Measurements from ENCODE around the gene AMOTL2. TPM values are rescaled to one million over a fixed set of nuclear protein-coding genes. Genes with fewer than 3 reads are reported as not detected.

Gene AMOTL2
- total RNA-seq, 2 experiments from 2014 or later, result 0.31 TPM; not detected in 1

- intact Hi-C loops (cut with micrococcal nuclease), result loop anchor here (5.0 to 10.0 kb wide), 2 partner anchors 180 to 442 kb away; no protein-coding TSS in a partner anchor
- no peaks in the 10 kb centered on the region for H3K36me3 Mint-ChIP-seq (ENCODE audit: low read depth)
- H3K4me3 Mint-ChIP-seq, result no peak overlapping the region
- H3K27ac Mint-ChIP-seq, result no peak overlapping the region
- H3K4me1 Mint-ChIP-seq (ENCODE audit: low read depth), result peaks cover 14% of the 10 kb centered on the region
- no peak for DNase-seq
- peaks cover 26% of the 10 kb centered on the region for H3K27me3 Mint-ChIP-seq (ENCODE audit: low read depth)
- no peaks in the 10 kb centered on the region for H3K9me3 Mint-ChIP-seq
- CTCF ChIA-PET, result interaction anchor here (0.9 to 1.2 kb wide), 3 partner anchors 68 to 165 kb away, joined by 3 to 5 read pairs (median 3); no protein-coding TSS in a partner anchor
Measured at GRCh38 chr3:134376786-134377426, 2.7 kb upstream of the AMOTL2 start.

DNA sequence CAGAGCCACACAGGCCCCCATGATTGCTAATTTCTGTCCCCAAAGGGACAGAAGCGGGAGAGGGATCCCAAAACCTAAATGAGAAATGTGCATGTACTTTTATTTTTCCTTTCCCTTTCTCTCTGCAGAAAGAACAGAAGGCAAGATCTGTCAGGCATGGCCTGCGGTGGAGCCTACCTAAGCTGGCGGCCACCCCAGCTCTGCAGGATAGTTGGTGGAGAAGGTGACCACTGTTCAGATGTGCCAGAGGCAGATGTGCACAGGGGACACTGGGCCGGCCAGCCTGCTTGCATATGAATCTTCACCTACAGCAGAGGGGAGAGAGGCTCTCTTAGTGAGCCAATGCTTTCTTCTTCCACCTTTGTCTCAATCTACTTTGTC lies 2.1 kb upstream of the AMOTL2 start:
- CTCF ChIA-PET, result interaction anchor here (0.9 kb wide), 1 partner anchor 67 kb away, joined by 4 read pairs; no protein-coding TSS in a partner anchor
- no peaks in the 10 kb centered on the region for H3K9me3 Mint-ChIP-seq
- no peak for DNase-seq
- H3K4me3 Mint-ChIP-seq, result no peak overlapping the region
- H3K4me1 Mint-ChIP-seq (ENCODE audit: low read depth), result peaks cover 14% of the 10 kb centered on the region
- H3K27me3 Mint-ChIP-seq (ENCODE audit: low read depth), result peaks cover 28% of the 10 kb centered on the region
- no peak overlapping the region for H3K27ac Mint-ChIP-seq
- no peaks in the 10 kb centered on the region for H3K36me3 Mint-ChIP-seq (ENCODE audit: low read depth)
- intact Hi-C loops (cut with micrococcal nuclease), result loop anchor here (5.0 to 10.0 kb wide), 2 partner anchors 179 to 442 kb away; no protein-coding TSS in a partner anchor

- no peak for DNase-seq
- H3K36me3 Mint-ChIP-seq (ENCODE audit: low read depth), result no peaks in the 10 kb centered on the region
- H3K9me3 Mint-ChIP-seq, result no peaks in the 10 kb centered on the region
- H3K4me1 Mint-ChIP-seq (ENCODE audit: low read depth), result peaks cover 14% of the 10 kb centered on the region
- no peak overlapping the region for H3K27ac Mint-ChIP-seq
- H3K27me3 Mint-ChIP-seq (ENCODE audit: low read depth), result peaks cover 28% of the 10 kb centered on the region
- intact Hi-C loops (cut with micrococcal nuclease), result loop anchor here (2.0 to 10.0 kb wide), 3 partner anchors 163 to 441 kb away; no protein-coding TSS in a partner anchor
- H3K4me3 Mint-ChIP-seq, result peak overlapping the region; percentile 79
- CTCF ChIA-PET, result interaction anchor here (0.6 to 1.1 kb wide), 3 partner anchors 67 to 107 kb away, joined by 3 to 4 read pairs (median 4); no protein-coding TSS in a partner anchor
Measured at GRCh38 chr3:134375582-134376384, 1.5 kb upstream of the AMOTL2 start.

DNA sequence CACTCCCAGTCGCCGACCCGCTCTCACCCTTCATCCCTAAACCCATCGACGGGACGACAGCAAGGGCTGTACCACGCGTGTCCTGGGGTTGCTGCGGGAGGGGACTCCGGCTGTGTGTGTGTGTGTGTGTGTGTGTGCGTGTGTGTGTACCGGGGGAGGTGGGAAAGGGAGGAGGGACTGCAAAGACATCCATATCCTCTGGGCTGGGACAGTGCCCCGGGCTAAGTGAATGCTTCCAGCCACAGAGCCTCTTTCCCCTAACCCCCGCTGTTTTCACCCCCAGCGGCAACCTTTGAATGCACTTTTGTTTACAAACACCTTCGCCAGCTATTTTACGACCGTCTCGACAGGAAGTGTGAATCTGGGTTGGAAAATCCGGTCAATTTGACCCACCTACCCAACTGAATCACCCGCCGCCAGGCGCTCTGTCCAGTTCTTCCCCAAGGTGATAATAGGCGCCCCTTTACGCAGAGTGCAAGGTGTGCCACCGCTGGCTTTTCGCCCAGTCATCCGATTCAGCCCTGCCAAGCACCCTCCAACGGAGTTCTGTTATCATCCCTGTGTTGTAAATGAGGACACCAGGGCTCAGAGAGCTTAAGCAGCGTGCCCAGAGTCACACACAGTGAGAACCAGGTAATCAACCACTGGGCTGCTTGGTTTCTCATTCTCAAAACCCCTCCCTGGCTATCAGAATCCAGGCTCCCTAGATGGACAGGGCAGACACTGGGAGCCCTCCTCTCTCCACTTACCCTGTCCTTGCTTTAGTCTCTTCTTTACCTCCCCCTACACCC lies 739 bp upstream of the AMOTL2 start:
- intact Hi-C loops (cut with micrococcal nuclease), result loop anchor here (2.0 to 10.0 kb wide), 3 partner anchors 162 to 440 kb away; no protein-coding TSS in a partner anchor
- Mint-ChIP-seq H3K27ac (no peak overlapping the region), H3K36me3 (ENCODE audit: low read depth) (no peaks in the 10 kb centered on the region), H3K27me3 (ENCODE audit: low read depth) (peaks cover 28% of the 10 kb centered on the region), H3K4me3 (peak overlapping the region; percentile 79), H3K9me3 (no peaks in the 10 kb centered on the region), H3K4me1 (ENCODE audit: low read depth) (peaks cover 14% of the 10 kb centered on the region)
- CTCF ChIA-PET, result interaction anchor here (0.6 to 1.1 kb wide), 6 partner anchors 18 to 136 kb away, joined by 3 to 4 read pairs (median 3); no protein-coding TSS in a partner anchor
- no peak for DNase-seq

DNA sequence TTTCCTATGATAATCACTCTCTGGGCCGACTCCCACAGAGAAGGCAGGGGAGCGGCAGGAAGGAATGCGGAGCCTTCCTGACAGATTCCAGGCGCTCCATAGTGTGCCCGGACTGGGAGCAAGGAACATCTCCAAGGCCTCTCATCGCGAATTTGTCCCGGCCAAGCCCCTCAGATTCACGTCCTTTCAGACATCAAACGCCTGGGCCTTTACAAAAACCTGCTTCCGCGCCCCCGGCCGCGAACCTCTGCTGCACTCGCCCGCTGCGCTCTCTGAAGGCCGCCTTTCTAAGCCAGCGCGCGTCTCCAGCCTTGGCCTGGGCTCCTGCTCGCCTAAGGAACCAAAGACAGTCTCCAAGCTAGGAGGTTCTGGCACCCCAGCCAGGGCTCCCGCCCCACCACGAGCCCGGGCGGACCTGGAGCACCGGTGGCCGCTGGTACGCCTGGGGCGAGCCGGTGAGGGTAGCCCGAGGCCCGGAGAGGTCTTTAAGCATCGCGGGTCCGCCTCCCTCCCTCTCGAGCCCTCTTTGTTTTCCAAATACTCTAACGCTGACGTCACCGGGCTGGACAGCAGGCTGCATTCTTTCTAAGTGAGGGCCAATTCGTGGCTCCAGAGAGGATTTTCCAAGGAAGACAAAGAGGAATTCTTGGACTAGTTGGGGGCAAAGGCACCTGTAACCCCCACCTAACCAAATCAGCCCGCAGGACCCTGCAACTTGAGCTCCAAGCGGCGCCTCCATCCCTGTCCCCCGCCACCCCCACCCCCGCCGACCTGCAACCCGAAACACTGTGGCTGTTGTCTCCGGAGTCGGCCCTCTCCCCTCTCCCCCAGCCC lies 759 bp downstream of the AMOTL2 start:
- DNase-seq, result no peak
- Mint-ChIP-seq H3K9me3 (no peaks in the 10 kb centered on the region), H3K27ac (no peak overlapping the region), H3K27me3 (ENCODE audit: low read depth) (peaks cover 28% of the 10 kb centered on the region), H3K4me1 (ENCODE audit: low read depth) (peaks cover 10% of the 10 kb centered on the region), H3K4me3 (peak overlapping the region; percentile 79), H3K36me3 (ENCODE audit: low read depth) (no peaks in the 10 kb centered on the region)
- intact Hi-C loops (cut with micrococcal nuclease), result loop anchor here (2.0 to 10.0 kb wide), 2 partner anchors 161 to 439 kb away; no protein-coding TSS in a partner anchor
- CTCF ChIA-PET, result interaction anchor here (0.6 to 0.9 kb wide), 3 partner anchors 30 to 100 kb away, joined by 3 to 4 read pairs (median 3); no protein-coding TSS in a partner anchor

- DNase-seq, result no peak
- intact Hi-C loops (cut with micrococcal nuclease), result loop anchor here (10.0 kb wide), 1 partner anchor 438 kb away; no protein-coding TSS in a partner anchor
- Mint-ChIP-seq H3K9me3 (no peaks in the 10 kb centered on the region), H3K36me3 (ENCODE audit: low read depth) (no peaks in the 10 kb centered on the region), H3K4me3 (no peak overlapping the region), H3K27me3 (ENCODE audit: low read depth) (peaks cover 28% of the 10 kb centered on the region), H3K4me1 (ENCODE audit: low read depth) (peaks cover 7% of the 10 kb centered on the region), H3K27ac (no peak overlapping the region)
- CTCF ChIA-PET, result no interaction called here
Measured at GRCh38 chr3:134372396-134373270, 1.6 kb downstream of the AMOTL2 start.

DNA sequence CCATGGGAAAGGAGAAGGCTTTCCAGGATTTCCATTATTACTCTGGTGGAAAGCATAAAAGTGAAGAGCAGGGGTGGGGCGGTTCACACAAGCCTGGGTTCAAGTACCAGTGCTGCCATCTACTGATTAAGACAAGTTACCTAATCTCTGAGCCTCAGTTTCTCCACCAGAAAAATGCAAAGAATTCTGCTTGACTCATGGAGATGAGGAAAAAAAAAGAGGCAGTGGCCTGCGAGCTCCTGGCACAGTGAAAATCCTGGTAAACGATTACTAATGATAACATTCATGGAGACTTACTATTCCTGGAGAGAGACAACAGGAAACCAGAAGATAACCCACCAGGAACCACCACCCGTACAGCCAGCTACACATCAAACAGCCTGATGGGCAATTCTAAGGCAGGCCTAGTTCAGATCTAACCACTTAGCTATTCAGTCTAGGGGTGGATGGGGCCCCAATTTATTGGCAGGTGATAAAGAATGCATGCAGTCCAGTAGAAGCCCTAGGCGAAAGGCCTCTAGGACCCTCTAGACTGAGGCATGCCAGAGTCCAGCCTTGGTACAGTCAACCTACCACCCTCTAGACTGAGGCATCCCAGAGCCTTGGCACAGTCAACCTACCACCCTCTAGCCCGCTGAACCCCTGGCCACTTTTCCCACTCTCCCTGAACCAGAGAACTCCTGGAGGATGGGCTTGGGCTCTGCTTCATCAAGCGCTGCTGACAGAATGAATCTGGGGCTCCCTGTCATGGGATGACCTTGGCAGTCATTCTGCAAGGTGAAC lies 2.5 kb downstream of the AMOTL2 start:
- DNase-seq, result no peak
- H3K4me3 Mint-ChIP-seq, result no peak overlapping the region
- H3K27ac Mint-ChIP-seq, result no peak overlapping the region
- H3K27me3 Mint-ChIP-seq (ENCODE audit: low read depth), result peaks cover 28% of the 10 kb centered on the region
- no peaks in the 10 kb centered on the region for H3K36me3 Mint-ChIP-seq (ENCODE audit: low read depth)
- H3K9me3 Mint-ChIP-seq, result no peaks in the 10 kb centered on the region
- CTCF ChIA-PET, result no interaction called here
- intact Hi-C loops (cut with micrococcal nuclease), result loop anchor here (10.0 kb wide), 1 partner anchor 437 kb away; no protein-coding TSS in a partner anchor
- peaks cover 7% of the 10 kb centered on the region for H3K4me1 Mint-ChIP-seq (ENCODE audit: low read depth)

GRCh38 chr3:134370611-134371531 lies 3.4 kb downstream of the AMOTL2 start:
- H3K36me3 Mint-ChIP-seq (ENCODE audit: low read depth), result no peaks in the 10 kb centered on the region
- H3K27me3 Mint-ChIP-seq (ENCODE audit: low read depth), result peaks cover 25% of the 10 kb centered on the region
- H3K4me1 Mint-ChIP-seq (ENCODE audit: low read depth), result peaks cover 7% of the 10 kb centered on the region
- intact Hi-C loops (cut with micrococcal nuclease), result loop anchor here (10.0 kb wide), 1 partner anchor 436 kb away; no protein-coding TSS in a partner anchor
- DNase-seq, result no peak
- H3K9me3 Mint-ChIP-seq, result no peaks in the 10 kb centered on the region
- H3K27ac Mint-ChIP-seq, result no peak overlapping the region
- H3K4me3 Mint-ChIP-seq, result no peak overlapping the region
- CTCF ChIA-PET, result interaction anchor here (1.2 kb wide), 1 partner anchor 63 kb away, joined by 3 read pairs; no protein-coding TSS in a partner anchor

DNA sequence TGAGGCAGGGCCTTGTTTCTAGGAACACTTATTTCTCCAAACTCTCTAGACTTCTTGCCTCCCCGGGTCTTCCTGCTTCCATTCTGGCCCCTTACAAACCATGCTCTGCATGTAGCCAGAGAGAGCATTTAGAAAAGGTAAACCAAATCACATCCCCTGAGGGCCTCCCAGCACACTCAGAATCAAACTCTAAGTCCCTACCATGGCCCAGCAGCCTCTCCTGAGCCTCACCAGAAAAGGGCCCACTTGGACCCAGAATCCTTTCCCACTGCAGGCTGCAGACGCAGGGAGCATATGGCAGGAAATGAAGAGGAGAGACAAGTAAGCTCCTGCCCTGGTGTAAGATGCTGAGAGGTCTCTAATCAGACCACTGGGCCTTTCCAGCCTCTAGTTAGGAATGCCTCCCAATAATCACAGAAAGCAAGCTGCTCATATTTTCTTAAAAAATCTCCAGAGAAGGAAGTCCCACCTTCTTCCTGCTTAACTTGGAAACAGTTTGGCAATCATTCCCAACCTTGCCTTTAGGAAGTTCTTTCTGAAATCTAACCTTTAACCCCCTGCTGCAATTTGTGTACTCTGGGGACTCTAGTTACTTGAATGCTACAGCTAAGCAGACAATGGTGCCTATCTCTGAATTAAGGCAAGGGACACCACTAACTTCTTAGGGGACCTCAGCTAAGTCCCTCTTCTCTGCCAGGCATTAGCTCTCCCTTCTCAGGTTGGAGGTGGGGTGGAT lies 4.2 kb downstream of the AMOTL2 start:
- Mint-ChIP-seq H3K4me3 (no peak overlapping the region), H3K9me3 (no peaks in the 10 kb centered on the region), H3K27me3 (ENCODE audit: low read depth) (peaks cover 17% of the 10 kb centered on the region), H3K27ac (no peak overlapping the region), H3K36me3 (ENCODE audit: low read depth) (no peaks in the 10 kb centered on the region), H3K4me1 (ENCODE audit: low read depth) (peaks cover 9% of the 10 kb centered on the region)
- CTCF ChIA-PET, result interaction anchor here (1.2 kb wide), 1 partner anchor 62 kb away, joined by 3 read pairs; no protein-coding TSS in a partner anchor
- DNase-seq, result no peak
- intact Hi-C loops (cut with micrococcal nuclease), result loop anchor here (10.0 kb wide), 1 partner anchor 435 kb away; no protein-coding TSS in a partner anchor
